GDM1 (cell line): ENCODE data around the gene PTPRZ1.

Source experiments
- DNase-seq: peaks from one replicate; lab custom pipeline; 2025; lab: John Stamatoyannopoulos, UW

PTPRZ1 gene

DNA sequence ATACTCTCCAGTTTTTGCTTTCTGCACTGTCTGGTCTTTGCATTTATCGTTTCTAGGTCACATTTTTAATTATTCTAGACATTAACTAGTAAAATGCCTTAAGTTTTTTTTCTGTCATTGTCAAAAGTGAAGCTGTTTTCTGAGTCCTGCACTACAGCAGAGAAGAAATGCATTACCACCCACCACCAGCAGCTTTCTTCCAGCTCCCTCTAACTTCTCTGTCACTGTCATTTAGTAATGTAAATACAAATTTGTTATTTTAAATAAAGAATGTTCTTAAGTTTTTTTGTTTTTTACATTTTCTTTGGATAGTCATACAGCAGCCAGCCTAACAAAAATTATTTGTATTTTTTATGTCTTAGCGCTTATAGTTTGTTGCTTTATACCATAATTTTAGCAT, 18.8 kb downstream of the PTPRZ1 start:
- DNase-seq = no peak

DNA sequence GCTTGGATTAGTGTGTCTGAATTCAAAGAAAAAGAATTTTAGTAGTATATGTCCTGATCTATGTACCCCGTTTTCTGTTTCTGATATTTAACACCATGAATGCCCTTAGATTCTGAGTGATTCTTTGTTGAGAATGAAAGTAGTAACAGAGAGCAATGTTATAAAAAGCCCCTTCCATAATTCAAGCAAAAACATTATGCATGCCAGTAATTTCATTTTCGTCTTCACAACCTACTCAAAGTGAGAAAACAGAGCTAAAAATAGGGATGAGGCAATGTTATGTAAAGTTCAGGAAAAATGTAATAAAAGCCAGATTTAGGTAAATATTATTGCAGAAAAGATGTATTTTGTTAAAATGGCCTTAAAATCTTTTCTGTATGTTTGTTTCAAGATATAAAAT, 28.1 kb downstream of the PTPRZ1 start:
- DNase-seq = no peak

DNA sequence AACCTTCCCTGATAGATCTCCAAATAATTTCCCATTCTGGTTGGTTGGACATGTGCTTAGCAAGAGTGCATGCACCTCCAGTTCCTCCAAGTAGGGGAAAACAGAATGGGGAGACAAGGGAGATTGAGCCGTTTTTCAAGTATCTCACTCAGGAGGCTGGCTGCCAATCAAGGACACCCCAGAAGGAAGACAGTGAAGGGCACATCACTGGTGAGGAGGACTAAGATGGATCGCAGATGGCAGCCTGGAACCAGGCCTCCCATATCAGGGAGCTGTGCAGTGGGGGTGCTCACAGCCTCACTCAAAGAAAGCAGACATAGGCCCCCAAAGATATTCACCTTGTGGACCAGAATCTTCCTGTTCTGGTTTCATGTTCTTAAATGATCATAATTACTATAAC, 31.2 kb downstream of the PTPRZ1 start:
- DNase-seq = no peak

DNA sequence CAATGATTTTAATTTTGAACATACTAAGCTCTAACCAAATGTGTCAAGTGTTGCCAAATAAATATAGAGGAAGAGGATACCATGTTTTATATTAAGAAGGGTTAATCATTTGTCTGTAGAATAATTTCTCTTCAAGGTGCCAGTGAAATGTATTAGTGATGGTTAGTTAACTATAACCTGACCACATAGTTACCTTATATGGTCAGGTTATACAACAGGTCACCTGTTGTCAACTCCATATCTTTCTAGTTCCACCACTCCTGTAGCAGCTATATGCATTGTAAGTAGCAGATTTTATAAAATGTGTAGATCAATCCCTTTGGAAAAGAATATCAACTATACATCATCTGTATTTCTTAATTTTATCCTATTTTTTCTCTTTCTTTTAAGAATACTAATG, 35.1 kb downstream of the PTPRZ1 start:
- no peak for DNase-seq

DNA sequence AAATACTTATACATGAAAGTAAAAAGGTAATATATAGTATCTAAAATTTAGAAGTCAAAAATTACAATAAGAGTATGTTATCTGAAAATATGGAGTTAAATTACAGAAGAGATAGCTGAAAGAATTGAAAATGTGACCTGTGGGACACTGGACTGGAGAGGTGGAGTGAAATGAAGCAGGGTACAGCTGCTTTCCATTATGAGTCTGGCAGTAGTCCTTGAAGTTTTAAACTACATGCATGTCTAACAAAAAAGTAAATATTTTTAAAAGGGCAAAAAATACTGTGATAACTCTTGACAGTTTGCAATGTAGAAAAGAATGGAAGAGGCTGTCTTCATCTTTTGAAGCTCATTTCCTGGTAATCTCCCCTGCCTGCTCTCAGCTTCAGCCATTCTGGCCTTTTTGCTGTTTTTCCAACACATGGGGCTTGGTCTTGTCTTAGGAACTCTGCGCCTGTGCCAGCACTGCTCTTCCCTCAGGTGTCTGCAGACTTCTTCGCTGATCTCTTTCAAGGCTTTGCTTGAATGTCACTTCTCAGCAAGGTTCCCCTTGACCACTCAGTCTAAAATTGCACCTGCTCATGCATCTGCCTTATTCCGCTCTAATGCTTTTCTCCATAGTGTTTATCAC, 36.9 kb downstream of the PTPRZ1 start:
- no peak for DNase-seq

DNA sequence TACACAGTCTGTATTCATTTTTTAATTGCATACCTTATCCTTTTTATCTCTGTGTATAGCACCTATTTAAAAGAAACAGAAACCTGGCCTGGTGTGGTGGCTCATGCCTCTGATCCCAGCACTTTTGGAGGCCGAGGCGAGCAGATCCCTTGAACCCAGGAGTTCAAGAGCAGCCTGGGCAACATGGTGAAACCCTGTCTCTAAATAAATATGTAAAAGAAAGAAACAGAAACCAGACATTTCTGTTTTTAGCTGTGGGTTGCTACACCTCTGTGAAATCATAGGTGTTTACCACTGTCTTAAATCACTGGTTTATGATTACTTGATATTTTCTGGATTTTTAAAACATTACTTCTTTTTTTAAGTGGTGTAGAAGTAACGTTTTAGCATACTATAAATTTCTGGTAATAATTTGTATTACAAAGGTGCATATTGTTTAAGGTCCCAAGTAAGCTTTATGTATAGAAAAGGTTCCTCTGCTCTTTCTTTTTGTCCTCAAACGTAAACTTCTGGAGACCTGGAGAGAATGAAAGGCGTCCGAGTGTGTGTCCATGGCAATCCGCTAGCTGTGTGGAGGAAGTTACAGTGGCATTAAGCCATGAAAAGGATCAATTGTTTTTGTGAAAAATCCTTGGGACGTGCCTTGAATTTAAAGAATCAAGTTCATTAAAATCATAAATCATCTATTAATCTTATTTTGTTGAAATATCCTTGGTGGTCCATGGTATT, 41.1 kb downstream of the PTPRZ1 start:
- DNase-seq = no peak

DNA sequence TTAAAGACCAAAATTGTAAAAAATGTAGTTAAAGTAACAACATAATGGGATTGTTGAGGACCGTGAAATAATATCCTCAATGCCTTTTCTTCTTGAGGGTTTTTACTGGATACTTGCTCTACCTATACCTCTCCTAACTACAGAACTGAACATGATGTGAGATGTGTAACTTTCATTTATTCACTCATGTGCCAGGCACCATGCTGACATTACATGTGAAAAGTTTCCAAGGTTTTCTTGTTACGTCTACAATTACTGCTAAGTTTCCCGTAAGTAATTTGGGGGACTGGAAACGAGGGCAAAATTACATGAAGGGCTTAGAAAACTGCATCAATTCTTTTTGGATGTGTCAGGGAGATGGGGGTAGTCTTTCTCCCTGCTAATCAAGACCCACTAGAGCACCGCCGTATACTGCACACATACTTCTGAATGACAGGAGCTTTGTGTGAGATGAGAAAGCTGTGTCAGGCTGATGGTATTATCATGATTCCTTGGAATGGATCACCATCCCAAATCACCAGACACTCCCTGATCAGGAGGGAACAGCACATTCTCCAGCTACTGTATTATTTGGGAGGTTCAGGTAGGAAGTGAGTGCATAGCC, 41.8 kb downstream of the PTPRZ1 start:
- DNase-seq = no peak

DNA sequence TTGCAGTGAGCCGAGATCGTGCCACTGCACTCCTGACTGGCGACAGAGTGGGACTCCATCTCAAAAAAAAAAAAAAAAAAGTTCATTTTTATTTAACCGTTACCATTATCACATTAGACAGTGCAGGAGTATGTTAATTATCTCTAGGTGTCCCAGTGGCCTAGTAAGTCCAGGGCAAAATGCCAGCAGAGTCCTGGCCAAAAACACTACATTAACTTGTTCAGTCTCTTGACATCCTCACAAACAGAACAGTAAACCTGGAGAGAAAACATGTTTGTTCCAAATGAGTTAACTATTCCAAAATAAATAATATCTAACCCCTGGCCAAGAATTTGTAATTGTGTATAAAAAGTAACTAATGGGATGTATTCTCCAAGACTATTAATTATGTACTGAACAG, 43.2 kb downstream of the PTPRZ1 start:
- no peak for DNase-seq

DNA sequence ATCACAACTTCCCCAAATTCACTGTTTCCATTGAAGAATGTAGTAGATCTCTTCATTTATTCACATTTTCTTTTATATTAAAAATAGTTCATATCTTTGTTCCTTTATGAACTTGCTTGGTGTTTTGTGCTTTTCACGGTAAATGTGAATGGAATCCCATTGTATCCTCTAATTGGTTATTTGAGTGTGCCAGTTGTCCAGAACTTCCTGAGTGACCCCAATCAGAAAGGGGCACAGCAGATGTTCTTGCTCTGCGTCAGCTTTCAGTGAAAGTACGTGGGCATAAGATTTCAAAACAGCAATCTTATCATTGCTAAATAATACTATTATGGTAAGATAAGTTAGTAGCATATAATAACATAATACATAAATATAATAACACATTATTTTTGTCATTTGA, 47.0 kb downstream of the PTPRZ1 start:
- no peak for DNase-seq

DNA sequence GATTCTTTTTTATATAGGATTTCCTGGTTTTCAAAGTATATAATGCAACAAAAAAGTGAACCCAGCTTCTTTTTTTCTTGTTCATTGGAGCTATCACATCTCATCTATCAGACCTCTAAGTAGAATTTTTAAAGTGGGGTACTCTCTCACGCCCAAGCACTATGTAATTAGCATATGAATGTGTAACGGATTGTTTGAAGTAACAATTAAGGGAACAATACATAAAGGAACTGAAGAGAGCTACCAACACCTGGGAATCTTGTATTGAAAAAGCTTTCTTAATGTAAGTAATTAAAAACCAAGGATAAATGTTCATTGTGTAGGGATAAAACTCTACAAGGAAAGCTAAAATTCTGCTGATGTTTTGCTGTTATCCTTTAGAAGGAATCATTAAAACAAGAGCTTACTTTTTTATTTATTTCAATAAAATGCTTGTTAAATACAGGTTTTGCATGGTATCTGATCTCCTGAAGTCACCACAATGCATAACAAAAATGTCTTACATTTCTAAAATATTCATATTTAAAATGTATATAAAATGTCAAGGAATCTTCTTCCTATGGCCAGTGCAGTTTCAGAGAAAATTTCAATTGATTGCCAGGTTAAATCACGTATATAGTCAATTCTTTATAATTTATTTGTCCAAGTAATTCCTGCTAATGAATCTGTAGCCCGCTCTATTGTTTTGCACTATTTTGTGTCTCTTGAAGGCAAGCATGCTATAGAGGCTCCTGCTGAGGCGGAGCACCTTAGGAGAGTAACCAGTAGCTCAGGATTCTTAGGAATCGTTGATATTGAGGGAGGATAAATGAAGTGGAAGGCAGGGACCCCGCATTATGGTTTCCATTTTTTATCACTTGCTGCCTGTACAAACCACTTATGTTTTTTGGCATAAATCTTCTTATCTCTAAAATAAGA, 51.6 kb downstream of the PTPRZ1 start:
- DNase-seq = no peak

DNA sequence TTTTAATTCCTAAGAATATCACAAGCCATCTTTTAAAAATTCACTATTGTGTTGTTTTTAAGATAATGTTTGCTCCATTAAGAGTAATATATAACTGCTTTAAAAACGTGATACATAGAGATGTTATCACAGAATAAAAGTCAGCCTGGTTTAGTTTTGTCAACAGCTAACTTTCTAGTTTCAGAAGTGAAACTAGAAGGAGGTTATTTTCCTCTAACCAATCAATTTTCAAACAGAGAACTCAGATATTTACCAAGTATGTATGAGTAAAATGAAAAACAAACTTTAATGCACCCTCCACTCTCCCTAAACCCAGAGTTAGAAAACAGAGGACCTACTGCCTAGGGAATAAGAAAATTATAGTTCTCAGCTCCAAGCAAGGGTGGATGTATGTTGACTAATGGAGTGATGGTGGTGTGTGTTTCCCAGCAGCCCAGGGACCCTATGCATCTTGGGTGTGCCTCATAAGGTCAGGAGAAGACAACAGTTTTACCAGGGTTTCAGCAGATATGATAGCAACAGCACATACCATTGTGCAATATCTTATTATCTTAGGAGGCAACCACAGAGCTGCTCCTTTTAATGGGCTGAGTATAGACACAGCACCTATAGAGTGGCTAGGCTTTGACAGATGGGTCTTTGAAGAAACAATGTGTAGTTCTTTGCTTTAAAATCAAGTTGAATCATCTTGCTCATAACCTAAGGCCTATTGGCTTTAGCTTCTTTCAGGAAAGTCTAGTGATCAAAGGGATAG, 58.4 kb downstream of the PTPRZ1 start:
- DNase-seq = no peak

DNA sequence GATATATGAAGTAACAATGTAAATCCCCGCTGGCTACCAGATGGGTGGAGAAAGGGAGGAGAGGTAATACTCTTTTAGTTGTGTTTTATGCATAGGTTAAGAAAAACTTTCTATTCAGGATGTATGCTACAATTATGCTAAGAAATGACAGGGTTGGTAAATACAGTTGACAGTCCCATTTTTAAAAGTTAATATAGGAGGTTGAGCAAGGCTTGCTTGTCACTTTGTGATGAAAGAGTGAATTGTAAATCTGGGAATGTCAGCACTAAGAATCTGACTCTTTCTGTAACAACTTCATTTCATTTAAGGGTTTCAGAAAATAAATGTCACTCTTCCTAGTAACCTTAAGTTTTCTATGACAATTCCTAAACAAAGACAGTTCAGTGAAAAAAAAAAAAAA, 59.8 kb downstream of the PTPRZ1 start:
- DNase-seq = no peak

DNA sequence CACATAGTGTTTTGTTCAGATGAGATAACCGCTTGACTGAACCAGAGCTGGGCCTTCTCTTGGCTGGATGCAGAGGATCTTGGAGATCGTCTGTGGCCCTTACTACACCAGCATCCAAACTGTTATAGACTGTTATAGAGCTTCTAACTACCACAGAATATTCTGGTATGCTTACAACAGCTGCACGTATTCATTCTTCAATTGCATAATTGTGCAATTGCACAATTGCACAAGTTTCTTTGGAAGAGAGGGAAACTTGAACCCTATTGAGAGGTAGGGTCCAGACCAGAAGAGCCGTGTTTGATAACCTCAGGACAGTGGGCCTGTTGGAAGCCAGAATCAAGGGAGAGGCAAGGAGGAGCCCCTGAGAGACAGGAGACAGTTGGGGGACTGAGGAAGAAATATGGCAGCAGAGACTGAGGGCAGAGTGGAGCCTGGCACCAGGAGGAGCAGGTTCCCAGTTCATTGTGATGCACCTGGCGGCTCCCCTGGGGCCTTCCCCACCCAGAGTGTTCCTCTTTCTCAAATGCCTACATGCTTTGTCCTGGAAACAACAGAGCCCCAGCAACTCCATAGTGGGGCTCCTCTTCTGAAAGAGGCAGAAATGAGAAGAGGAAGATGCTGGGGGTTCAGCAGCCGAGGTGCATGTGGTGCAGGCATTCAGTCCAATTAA, 64.1 kb downstream of the PTPRZ1 start:
- DNase-seq = no peak

DNA sequence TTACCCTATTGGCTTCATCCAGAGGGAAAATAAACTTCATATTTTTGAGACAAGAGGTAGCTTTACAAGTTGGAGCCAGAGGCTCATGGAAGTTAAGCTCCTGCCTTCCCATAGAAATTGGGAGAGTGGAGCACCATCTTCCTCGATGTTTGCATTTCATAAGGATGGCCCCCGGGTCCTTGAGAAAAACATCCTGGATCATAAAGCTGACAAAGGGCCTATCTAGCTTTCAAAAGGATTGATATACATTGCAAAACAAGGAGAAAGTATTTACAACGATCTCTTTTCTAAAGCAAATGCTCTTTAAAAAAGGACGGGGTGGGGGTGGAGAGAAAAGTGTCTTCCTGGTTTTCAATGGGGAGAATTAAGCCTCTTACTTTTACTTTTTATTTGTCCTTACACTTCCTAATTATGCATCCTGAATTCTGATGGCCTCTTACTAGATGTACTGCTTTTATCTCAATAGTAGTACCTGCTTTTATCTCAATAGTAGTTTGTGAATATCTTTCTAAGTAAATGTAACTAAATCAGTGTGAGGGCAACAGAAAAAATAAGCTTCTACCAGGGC, 65.6 kb downstream of the PTPRZ1 start:
- no peak for DNase-seq

DNA sequence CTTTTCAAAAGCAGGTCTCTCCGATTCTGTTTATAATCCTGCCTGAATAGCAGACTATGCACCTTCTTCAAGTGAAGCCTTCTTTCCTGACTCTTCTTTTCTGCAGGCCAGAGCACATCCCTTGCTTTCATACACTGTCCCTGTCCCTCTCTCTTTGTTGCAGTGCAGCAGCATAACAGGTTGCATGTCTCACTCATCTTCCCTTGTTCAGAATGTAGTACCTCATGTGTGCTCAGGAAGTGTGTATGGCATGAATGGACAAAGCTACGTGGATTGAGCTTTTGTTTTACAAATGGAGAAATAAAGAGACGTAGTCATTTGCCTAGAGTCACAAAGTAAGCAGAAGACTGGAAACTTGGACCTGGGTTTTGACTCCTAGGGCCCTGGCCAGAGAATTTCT, 68.0 kb downstream of the PTPRZ1 start:
- no peak for DNase-seq

DNA sequence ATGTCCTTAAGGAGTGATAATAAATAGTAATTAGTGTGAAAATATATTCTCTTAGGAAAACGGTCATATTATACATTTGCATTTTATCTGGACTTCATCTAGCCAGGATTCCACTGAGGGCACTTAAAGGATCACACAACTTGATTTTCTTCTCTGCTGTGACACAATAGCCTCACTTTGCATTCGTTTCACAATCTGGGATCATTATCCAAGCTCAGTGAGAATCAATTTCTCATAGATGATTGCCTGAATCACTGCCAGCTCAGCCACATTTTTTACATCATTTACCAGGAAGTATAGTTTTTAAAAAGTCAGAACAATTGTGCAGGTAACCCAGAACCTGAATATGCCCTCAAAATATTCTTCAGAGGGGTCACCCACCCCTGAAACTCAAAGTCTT, 68.9 kb downstream of the PTPRZ1 start:
- DNase-seq = no peak

DNA sequence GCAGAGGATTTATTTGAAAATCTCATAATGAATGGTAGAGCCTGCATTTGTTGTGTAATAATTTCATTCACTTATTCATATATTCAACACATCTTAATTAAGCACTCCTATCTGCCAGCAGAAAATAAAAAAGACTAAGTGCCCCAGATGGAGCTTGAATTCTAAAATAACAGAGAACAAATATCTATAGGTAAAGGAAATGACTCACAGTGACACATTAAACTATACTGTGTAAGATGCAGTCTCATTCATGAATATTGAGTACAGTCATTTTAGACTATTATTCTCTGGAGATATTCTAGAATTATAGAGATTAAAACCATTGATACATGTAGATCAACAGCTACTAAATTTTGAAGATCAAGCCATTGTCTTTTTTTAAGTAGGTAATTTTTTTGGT, 72.1 kb downstream of the PTPRZ1 start:
- no peak for DNase-seq

DNA sequence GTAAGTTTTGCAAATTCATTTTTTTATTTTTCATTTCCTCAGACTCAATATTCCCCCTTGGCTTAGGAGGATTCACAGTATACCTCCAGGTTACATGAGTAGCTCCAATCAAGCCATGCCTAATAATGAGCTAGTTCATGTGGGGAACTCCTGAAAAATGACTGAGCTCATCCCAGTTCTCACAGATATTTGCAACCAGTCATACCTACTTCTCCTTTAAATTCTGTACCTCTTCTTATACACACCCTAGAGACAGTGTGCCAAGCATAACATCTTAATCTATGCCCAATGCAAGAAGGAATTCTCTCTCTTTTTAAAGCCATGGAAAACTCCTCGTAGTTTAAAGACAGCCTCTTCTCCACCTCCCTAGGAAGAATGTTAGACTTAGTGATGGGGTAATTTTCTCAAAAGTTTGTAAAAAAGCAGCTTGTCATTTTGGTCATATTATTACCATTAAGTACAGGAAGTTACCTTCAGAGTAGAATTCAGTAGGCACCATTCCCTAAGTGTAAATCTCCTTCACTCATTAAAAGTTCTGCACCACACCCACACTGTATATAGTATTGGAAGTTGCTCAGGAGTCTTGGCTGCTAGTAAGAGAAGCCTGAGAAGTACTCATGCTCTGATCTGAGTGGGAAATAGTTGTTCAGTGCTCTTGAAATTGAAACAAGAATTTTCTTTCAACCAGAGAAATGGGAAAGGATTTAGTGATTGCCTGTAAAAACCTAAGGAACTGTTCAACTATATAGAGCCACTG, 72.7 kb downstream of the PTPRZ1 start:
- no peak for DNase-seq

DNA sequence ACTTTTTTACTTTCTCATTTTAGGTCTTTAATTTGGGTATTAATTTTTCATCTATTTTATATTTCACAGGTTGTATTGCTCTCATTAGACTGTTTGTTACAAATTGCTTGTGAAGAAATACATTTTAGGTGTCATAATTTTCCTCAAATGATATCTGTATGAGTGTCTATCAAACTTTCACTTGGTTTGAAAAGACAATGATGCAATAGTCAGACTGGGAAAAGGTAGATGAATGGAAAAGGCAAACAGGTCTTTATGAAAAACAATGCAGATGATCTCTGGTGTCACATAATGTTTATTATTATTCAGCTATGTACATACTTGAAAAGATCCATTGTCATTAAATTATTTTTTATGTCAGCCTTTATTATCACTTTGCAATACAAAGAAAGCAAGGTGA, 80.2 kb downstream of the PTPRZ1 start:
- no peak for DNase-seq

DNA sequence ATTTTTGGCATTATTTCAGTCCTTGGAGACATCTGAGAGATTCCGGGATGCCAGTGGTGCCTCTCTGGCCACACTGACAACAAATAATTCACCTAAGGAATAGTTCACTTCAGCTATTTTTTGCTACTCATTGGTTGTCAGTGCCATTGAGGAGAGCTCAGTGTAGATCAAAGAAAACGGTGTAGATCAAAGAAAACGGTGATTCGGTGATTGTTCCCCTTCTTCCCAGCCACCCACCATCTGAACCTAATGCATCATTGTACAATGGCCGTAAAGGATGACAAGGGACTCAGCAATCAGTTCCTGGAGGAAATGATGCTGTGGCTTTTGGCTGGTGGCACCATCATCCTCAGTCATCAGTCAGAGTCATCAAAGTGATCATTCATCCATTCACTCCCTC, 80.6 kb downstream of the PTPRZ1 start:
- no peak for DNase-seq
